HepG2 (cell line): ENCODE results near the gene ANP32B. TPM values are rescaled to one million over a fixed set of nuclear protein-coding genes. Genes with fewer than 3 reads are reported as not detected.

Experiments
- ATAC-seq: fragments of 200-7000 bp; cut with Tn5 transposase; 3 replicates; pipeline ENCODE4 v1.9.1; 2020; ENCODE audit warnings: mild to moderate bottlenecking, moderate library complexity
- BruUV-seq: library from RNA; stranded (reverse); fragments of 400-500 nt; replicated peaks from 2 replicates; lab custom pipeline; 2021; lab: Mats Ljungman, UMichigan
- CTCF ChIA-PET: fragments of 300-600 bp; formaldehyde crosslinking; extraction: SDS; loops from one replicate; lab custom pipeline; 2021; ENCODE audit warnings: low total read pairs, inconsistent platforms, low intra/inter-chr PET ratio; lab: Yijun Ruan, JAX
- POLR2A ChIA-PET: fragments of 350-600 bp; sonication (Branson Sonifier 250); formaldehyde crosslinking; loops from one replicate; lab custom pipeline; 2020; ENCODE audit warnings: antibody characterized with exemption, inconsistent platforms; lab: Yijun Ruan, JAX
- DNase-seq: peaks from one replicate; pipeline ENCODE4 v3.0.0-alpha.2; 2015; ENCODE audit warnings: low spot score
- FAIRE-seq: peaks from 3 replicates; lab custom pipeline; 2011; peaks lifted over from hg19 to GRCh38; lab: Jason Lieb, UNC
- H2AFZ ChIP-seq: one replicate; pipeline ENCODE4 v1.6.1; 2011; ENCODE audit warnings: low read length, inconsistent platforms
- H3K27ac ChIP-seq: fragments of 300-600 bp; 3 replicates; pipeline ENCODE4 v1.8.0; 2011; ENCODE audit warnings: mixed run types, mild to moderate bottlenecking, mixed read lengths, low read length, inconsistent platforms; ENCODE audit not compliant: insufficient read depth; ENCODE audit errors: extremely low read length
- H3K27me3 ChIP-seq, 2 experiments: fragments of 200-600 bp in 1 of 2; 2 replicates in 1 of 2; 3 replicates in 1 of 2; pipeline versions ENCODE4 v1.6.0 to v1.8.0; 2011; ENCODE audit warnings: low read length in 2 of 2, mild to moderate bottlenecking in 2 of 2, moderate library complexity in 2 of 2, inconsistent platforms in 1 of 2; ENCODE audit not compliant: insufficient read depth in 2 of 2, control insufficient read depth in 1 of 2
- H3K36me3 ChIP-seq, 2 experiments: fragments of 200-600 bp in 1 of 2; replicated peaks in 1 of 2; 2 replicates in 1 of 2; 3 replicates in 1 of 2; pipeline versions ENCODE4 v1.5.1 to v1.8.0; 2011; ENCODE audit warnings: low read length in 2 of 2, inconsistent platforms in 1 of 2; ENCODE audit not compliant: insufficient read depth in 2 of 2, control insufficient read depth in 1 of 2
- H3K4me1 ChIP-seq: 2 replicates; pipeline ENCODE4 v1.5.1; 2012; ENCODE audit warnings: low read length, inconsistent platforms; ENCODE audit not compliant: insufficient read depth
- H3K4me2 ChIP-seq: 2 replicates; pipeline ENCODE4 v1.6.0; 2011; ENCODE audit warnings: low read depth, low read length, inconsistent platforms
- H3K4me3 ChIP-seq, 3 experiments: fragments of 200-600 bp in 1 of 3; sonication (generic), shearing (Covaris generic) in 1 of 3; replicated peaks in 1 of 3; 2 replicates each; pipeline ENCODE4 v1.5.1; 2011 to 2016; ENCODE audit warnings: low read length in 3 of 3, inconsistent platforms in 2 of 3, low read depth in 2 of 3, mild to moderate bottlenecking in 2 of 3, control low read depth in 1 of 3, mixed read lengths in 1 of 3; ENCODE audit not compliant: insufficient read depth in 1 of 3
- H3K79me2 ChIP-seq: one replicate; pipeline ENCODE4 v1.6.1; 2011; ENCODE audit warnings: low read length, inconsistent platforms; ENCODE audit not compliant: insufficient read depth
- H3K9ac ChIP-seq: 2 replicates; pipeline ENCODE4 v1.6.0; 2011; ENCODE audit warnings: mild to moderate bottlenecking, low read depth, low read length, inconsistent platforms; ENCODE audit not compliant: insufficient read depth
- H3K9me3 ChIP-seq: 2 replicates; pipeline ENCODE4 v1.5.1; 2012; ENCODE audit warnings: mild to moderate bottlenecking, low read length
- H4K20me1 ChIP-seq: 2 replicates; pipeline ENCODE4 v1.6.0; 2011; ENCODE audit warnings: inconsistent platforms, mild to moderate bottlenecking, low read length, moderate library complexity; ENCODE audit not compliant: insufficient read depth
- NAIF1 ChIP-seq: sonication (generic); formaldehyde crosslinking; IDR thresholded peaks from 2 replicates; pipeline ENCODE4 v1.5.0; 2020; ENCODE audit warnings: mild to moderate bottlenecking, missing genetic modification reagents, borderline replicate concordance
- RBM22 ChIP-seq: fragments of 200-400 bp; formaldehyde crosslinking; optimal IDR thresholded peaks from 2 replicates; pipeline ENCODE3; 2017; ENCODE audit warnings: mild to moderate bottlenecking, low read length, moderate library complexity
- ZFP1 ChIP-seq: IDR thresholded peaks from 2 replicates; pipeline ENCODE4 v1.6.1; 2016
- WGBS: methylation state at CpG from one replicate; pipeline ENCODE4 v1.1.6; 2017; ENCODE audit warnings: low lambda C conversion rate; 5-methylcytosine and 5-hydroxymethylcytosine counted together
- in situ Hi-C: cut with HindIII; loops from 2 replicates; pipeline ENCODE4 v1.10.0; 2017; ENCODE audit warnings: low pct_unique_long_range_greater_than_20kb; ENCODE audit not compliant: extremely low pct_ligation_motif_present
- intact Hi-C: fragments of 100-400 bp; cut with micrococcal nuclease; formaldehyde crosslinking; loops from one replicate; pipeline ENCODE4 v1.10.0; 2022; ENCODE audit not compliant: unreplicated experiment
- polyA plus RNA-seq, 8 experiments: library from polyadenylated mRNA; depleted of rRNA in 3 of 8; stranded (reverse) in 7 of 8; unstranded in 1 of 8; fragments of >200 nt; fragmentation: Illumina TruSeq in 4 of 8; extraction: Trizol in 4 of 8; gene quantifications; 2 replicates each; pipeline versions ENCODE4 v1.2.1 to v1.2.3, GENCODE V29; 2011 to 2016; ENCODE audit warnings: low read depth in 4 of 8, missing spikeins in 1 of 8, mixed read lengths in 1 of 8; ENCODE audit not compliant: insufficient read depth in 1 of 8
- total RNA-seq, 5 experiments: library from RNA; depleted of rRNA; stranded (reverse); fragments of >200 nt; fragmentation: Illumina TruSeq; extraction: Trizol; gene quantifications; 2 replicates each; pipeline ENCODE4 v1.2.3, GENCODE V29; 2016; ENCODE audit warnings: low read depth in 1 of 5

The ANP32B gene
- total and polyA plus RNA-seq, 2 of the 13 experiments (the other 11 are each of a cell fraction or from before 2014, with no cell fraction given) = 22.1 to 37.5 TPM

DNA sequence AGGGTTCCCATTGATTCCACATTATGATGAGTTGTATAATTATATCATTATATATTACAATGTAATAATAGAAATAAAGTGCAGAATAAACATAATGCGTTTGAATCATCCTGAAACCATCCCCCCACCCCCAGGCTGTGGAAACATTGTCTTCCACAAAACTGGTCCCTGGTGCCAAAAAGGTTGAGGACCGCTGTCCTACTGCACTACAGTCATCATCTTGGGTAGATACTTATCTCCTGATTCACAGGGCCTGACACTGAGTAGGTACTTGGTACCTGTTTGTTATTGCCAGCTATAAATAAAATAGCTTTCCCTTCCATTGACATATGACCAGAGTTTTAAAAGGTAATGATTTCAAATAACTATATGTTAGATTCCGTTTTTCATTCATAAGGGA, 25.6 kb downstream of the ANP32B start:
- peaks cover 3% of the 10 kb centered on the region for H3K79me2 ChIP-seq
- H3K27ac ChIP-seq = no peak overlapping the region
- DNase-seq = no peak
- CTCF ChIA-PET = no interaction called here
- ATAC-seq = no peak
- no TSS peak for BruUV-seq
- H2AFZ ChIP-seq = no peak overlapping the region
- intact Hi-C loops = no loop called here
- no peaks in the 10 kb centered on the region for H3K27me3 ChIP-seq
- peaks cover 40 to 90% of the 10 kb centered on the region in 2 experiments for H3K36me3 ChIP-seq
- no peaks in the 10 kb centered on the region for H3K4me1 ChIP-seq
- H3K9me3 ChIP-seq = no peaks in the 10 kb centered on the region
- no peak overlapping the region for H3K4me3 ChIP-seq
- no peaks in the 10 kb centered on the region for H4K20me1 ChIP-seq
- H3K4me2 ChIP-seq = no peak overlapping the region
- FAIRE-seq = no peak
- no peak for TF ChIP-seq NAIF1 (CRISPR knock-in tag)
- TF ChIP-seq, all 625 proteins: peak for 0
- in situ Hi-C loops = no loop called here
- POLR2A ChIA-PET = interaction anchor here (0.6 kb wide), 1 partner anchor 48 kb away, joined by 3 read pairs; the partner anchor contains the start of gene NANS
- WGBS = 97% methylated on average over 3 of the region's 3 CpGs
- no peak overlapping the region for H3K9ac ChIP-seq

DNA sequence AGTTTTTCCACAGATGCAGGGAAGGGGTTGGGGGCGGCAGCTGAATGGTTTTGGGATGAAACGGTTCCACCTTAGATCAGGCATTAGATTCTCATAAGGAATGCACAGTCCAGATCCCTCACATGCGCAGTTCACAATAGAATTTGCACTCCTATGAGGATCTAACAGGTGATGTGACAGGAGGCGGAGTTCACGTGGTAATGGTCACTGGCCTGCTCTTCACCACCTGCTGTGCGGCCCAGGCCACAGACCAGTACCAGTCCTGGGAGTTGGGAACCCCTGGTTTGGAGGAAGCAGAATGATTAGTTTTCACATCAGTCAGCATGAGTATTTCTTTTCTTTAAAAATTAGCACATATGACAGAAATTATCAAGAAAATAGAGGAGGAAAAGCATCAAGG, 26.3 kb downstream of the ANP32B start:
- Histone ChIP-seq H3K36me3 (peaks cover 40 to 90% of the 10 kb centered on the region in 2 experiments), H3K27me3 (no peaks in the 10 kb centered on the region), H3K27ac (no peak overlapping the region), H3K4me2 (no peak overlapping the region), H3K4me3 (no peak overlapping the region), H3K79me2 (peaks cover 3% of the 10 kb centered on the region)
- no peak for DNase-seq
- no TSS peak for BruUV-seq
- POLR2A ChIA-PET = interaction anchor here (0.6 kb wide), 1 partner anchor 47 kb away, joined by 3 read pairs; the partner anchor contains the start of gene NANS
- CTCF ChIA-PET = no interaction called here
- WGBS = 97% methylated on average over 6 of the region's 6 CpGs
- no peak for FAIRE-seq
- TF ChIP-seq RBM22 (peak; percentile 76), ZFP1 (no peak)
- TF ChIP-seq, all 625 proteins: peak for 1
- no peak overlapping the region for H3K9ac ChIP-seq
- no peak overlapping the region for H2AFZ ChIP-seq
- H4K20me1 ChIP-seq = no peaks in the 10 kb centered on the region
- no peaks in the 10 kb centered on the region for H3K4me1 ChIP-seq
- intact Hi-C loops = no loop called here
- ATAC-seq = no peak
- in situ Hi-C loops = no loop called here
- H3K9me3 ChIP-seq = no peaks in the 10 kb centered on the region
